ENCODE results near the gene RBM4.

DNA sequence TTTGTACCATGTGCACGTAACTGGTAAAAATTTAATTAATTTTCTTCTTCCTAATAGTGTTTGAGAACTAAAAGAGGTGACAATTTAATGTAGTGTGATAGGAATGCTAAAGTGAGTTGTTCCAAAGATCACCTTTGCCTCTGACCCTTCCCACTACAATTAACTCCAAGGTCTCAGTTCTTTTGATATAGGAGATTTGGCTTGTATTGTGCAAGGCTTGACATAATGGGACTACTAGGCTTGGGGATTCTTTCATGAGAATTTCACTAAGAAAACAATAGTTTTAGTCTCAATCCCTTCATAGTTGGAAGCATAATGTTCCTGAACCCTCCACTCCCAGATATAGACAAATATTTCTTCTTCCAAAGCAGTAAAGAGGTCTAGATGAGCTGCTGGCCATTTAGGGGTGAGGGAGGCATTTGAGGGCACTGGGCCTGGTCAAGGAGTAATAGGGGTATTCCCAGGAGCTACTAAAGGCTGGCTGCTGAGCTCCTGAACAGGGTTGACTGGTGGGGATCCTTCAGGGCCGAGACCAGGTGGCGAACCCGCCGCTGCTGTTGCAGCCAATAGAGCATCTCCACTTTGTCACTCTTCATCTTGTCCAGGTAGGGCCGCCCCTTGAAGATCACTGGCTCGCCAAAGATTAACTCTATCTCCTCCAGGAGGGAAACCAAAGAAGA is 48.4 kb upstream of the RBM4 start:
- TF ChIP-seq, protein P1, sequence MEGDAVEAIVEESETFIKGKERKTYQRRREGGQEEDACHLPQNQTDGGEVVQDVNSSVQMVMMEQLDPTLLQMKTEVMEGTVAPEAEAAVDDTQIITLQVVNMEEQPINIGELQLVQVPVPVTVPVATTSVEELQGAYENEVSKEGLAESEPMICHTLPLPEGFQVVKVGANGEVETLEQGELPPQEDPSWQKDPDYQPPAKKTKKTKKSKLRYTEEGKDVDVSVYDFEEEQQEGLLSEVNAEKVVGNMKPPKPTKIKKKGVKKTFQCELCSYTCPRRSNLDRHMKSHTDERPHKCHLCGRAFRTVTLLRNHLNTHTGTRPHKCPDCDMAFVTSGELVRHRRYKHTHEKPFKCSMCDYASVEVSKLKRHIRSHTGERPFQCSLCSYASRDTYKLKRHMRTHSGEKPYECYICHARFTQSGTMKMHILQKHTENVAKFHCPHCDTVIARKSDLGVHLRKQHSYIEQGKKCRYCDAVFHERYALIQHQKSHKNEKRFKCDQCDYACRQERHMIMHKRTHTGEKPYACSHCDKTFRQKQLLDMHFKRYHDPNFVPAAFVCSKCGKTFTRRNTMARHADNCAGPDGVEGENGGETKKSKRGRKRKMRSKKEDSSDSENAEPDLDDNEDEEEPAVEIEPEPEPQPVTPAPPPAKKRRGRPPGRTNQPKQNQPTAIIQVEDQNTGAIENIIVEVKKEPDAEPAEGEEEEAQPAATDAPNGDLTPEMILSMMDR (conservative IDR thresholded peaks at IDR 0.05; ENCODE audit: low read depth, low read length): no peak
- TF ChIP-seq EZH2 (IDR thresholded peaks at IDR 0.05; ENCODE audit: low read length, unreplicated experiment) (no peak), EZH2phosphoT487 (IDR thresholded peaks at IDR 0.05; ENCODE audit: borderline replicate concordance, low read length) (no peak)
